ENCODE data around the gene GPC1.

GPC1 gene

DNA sequence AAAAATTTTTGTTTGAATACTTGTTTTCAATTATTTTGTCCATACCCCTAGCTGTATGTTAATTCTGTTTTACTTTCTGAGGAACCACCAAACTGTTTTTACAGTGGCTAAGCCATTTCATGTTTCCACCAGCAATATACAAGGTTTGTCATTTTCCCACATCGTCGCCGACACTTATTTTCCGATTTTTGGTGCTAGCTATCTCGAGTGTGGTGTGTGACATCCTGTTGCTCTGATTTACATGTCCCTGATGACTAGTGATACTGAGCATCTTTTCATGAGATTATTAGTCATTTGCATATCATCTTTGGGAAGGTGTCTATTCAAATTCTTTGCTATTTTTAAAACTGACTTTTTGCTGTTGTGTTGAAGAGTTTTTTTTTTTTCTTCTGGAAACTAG is 7.2 kb upstream of the GPC1 start:
- intact Hi-C loops (cut with DNase I), result no loop called here
- DNase-seq, result no peak

DNA sequence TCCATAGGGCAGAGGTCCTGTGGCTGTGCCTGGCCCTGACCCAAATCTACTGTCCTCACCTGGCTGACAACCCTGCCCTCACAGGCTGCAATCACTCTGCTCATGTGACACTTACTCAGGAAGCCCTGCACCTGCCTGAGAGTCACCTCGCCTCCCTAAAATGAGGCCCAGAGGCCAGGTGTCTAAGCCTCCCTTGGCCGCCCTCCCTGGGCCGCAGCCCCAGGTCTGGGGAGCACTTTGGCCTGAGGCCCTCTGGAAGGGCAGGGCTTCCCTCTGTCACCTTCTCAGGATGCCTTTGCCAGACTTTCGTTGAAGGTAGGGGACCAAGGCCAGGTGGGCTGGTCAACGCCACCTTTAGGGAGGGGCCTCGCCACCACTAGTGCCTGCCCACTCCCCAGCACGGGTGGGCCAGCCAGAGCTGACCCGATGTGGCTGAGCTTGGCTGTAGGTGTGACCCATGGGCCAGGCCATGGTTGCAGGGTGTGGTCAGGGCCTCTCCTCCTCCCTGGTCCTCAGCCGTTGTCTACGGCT is 6.1 kb upstream of the GPC1 start:
- DNase-seq, result peak in 5 of 10 donors; percentile 4 to 65 (median 25)

DNA sequence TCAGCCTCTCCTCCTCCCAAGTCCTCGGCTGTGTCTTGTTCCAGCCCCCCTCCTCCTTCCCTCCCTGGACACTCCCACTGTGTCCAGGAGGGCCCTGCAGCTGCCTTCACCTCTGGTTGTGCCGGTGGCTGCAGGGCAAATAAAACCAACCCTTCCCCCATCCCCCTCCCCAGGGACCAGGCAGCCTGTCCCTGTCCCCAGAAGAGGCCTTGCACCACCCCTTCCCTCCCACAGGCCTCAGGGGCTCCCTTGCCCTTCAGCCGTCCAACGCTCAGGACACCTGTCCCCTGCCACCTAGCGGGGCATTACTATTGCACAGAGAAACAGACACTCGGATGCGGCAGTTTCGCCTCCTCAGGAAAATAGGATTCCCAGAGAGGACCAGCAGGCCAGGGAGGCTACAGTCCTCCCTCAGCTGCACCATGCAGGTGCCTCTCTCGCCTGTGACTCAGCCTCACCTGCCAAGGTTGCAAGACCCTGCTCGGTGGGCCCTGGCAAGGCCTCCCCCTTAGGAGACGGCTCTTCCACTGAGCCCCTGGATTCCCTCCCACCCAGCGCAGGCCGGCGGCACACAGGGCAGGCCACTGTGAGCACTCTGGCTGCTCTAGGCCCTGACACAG is 5.5 kb upstream of the GPC1 start:
- DNase-seq, result peak in 5 of 10 donors; percentile 2 to 65 (median 35)
- intact Hi-C loops (cut with DNase I), result no loop called here

More for the DNA sequence above, 6.1 kb upstream of the GPC1 start:
- intact Hi-C loops (cut with DNase I), result no loop called here

DNA sequence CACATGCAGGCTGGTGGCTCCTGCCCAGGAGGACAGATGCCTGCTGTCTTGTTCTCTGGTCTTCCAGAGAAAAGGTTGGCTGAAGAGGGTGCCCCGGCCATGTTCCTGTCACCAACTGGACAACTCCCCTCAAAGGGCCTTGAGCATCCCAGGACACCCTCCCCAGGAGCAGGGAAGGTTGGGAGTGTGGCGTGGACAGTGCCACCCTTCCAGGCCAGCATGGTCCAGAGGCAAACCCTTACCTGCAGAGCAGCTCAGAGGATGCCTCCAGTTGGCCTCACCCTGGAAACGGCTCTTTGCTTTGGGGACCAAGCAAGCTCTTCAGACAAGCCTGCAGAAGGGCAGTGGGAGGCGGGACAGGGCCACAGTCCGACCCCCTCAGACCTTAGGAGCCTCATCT is 4.9 kb upstream of the GPC1 start:
- DNase-seq, result peak in 4 of 10 donors; percentile 7 to 59 (median 26)
- intact Hi-C loops (cut with DNase I), result no loop called here

DNA sequence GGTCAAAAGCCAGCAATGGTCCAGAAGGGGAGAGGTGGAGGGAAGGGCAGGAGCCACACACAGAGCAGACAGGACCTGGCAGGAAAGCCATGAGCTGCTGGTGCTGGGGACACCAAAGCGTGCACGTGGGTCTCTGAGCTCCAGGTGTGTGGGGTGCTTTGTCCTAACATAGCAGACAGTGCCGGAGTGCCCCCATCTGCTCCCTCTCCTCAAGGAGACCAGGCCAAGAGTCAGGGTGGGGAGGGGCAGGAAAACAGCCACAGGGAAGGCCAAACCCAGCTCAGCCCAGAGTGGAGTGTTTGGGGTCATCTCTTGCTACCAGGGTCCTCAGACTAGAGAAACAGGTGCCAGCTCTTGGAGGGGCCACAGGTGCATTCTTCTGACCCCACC is 4.2 kb upstream of the GPC1 start:
- intact Hi-C loops (cut with DNase I), result no loop called here
- peak in 6 of 10 donors; percentile 3 to 66 (median 29) for DNase-seq

DNA sequence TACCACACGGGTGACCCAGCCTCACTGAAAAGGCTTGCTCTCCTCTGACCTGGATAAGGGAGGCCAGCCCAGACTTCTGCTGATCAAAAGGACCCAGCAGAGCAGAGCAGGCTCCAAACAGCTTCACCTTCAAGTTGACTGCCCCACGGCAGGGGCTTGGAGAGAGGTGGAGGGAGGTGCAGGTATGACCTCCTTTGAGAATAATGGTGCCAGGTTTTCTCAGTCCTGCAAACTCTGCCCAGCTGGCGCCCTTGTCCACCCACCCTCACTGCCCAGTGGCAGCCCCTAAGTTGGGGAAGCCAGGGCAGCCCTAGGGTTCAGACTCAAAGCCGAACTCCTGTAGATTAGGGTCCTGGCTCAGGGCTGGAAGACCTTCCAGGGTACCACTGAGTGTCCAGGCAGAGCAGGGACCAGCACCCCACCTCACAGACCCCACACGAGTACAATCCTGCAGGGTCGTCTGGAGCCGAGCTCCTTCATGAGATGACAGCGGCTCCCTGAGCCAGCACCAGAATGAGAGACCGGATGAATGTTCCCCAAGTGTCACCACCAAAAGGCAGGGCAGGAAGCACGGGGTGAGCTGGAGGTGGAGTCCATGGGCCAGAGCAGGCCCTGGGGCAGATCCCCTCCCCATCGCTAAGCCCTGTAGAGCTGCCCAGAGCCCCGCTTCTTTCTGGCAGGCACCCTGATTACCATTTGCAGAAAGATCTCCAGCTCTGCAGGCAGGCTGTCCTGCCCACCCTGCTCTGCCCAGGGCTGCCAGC is 3.6 kb upstream of the GPC1 start:
- intact Hi-C loops (cut with DNase I), result no loop called here

DNA sequence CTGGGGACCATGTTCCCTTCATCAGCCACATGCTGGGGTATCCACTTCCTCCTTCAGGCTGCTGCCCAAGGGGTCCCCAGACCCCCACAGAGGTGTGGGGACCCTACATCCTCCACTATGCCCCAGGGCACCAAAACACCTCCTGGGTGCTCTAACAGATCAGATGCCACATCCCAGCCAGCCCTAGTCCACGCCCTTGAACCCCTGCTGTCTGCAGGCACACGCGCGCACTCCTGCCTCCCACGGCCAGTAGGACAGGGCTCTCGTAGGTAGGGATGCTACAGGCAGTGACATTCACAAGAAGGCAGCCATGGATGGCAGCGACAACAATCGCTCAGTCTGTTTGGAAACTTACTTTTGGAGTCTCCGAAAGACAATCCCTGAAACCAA is 3.0 kb upstream of the GPC1 start:
- intact Hi-C loops (cut with DNase I), result no loop called here
- DNase-seq, result peak in 5 of 10 donors; percentile 1 to 59 (median 21)

More for the DNA sequence above, 3.6 kb upstream of the GPC1 start:
- peak in 7 of 10 donors; percentile 5 to 70 (median 9) for DNase-seq

DNA sequence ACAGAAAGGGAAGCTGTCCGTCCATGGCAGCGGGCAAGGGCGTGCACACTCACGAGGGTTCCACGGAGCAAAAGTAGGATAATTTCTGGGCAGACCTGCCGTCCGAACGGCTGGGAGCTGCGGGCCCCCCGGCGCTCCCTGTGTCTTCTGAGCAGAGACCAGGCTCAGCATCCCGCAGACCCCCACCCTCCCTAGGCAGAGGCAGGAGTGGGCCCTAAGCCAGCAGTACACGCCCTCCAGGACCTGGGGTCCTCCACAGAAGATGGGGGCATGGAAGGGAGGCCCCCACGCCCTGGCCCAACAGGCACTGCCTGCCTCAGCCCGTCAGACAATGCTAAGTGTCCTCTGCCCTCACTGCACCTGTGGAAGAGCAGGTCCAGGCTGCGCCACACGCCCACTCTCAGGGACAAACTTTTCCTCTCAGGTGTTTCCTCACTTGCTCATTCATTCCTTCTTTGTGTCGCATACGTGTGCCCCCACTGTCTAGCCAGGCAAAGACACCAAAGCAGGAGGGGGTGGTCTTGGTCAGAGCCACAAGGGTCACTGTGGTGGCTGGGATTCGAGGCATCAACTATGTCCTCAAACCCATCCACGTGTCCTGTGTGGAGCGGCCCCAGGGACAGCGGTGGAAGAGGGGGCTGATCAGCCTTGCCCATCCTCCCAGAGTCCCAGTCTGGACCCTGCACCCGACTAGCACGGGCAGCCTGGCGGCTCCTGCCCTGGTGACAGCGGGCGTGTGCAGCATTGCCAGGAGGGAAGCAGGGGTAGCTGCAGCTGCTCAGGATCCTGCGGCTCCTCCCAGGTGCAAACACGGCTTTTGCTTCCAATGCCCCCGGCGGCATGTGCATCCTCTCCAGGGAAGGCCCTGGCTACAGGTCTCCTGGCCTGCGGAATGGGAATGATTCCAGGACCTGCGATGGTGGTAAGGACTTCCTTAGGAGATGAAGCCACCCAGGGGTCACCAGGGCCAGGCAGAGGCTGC is 2.4 kb upstream of the GPC1 start:
- intact Hi-C loops (cut with DNase I), result no loop called here
- peak in 7 of 10 donors; percentile 9 to 83 (median 19) for DNase-seq

DNA sequence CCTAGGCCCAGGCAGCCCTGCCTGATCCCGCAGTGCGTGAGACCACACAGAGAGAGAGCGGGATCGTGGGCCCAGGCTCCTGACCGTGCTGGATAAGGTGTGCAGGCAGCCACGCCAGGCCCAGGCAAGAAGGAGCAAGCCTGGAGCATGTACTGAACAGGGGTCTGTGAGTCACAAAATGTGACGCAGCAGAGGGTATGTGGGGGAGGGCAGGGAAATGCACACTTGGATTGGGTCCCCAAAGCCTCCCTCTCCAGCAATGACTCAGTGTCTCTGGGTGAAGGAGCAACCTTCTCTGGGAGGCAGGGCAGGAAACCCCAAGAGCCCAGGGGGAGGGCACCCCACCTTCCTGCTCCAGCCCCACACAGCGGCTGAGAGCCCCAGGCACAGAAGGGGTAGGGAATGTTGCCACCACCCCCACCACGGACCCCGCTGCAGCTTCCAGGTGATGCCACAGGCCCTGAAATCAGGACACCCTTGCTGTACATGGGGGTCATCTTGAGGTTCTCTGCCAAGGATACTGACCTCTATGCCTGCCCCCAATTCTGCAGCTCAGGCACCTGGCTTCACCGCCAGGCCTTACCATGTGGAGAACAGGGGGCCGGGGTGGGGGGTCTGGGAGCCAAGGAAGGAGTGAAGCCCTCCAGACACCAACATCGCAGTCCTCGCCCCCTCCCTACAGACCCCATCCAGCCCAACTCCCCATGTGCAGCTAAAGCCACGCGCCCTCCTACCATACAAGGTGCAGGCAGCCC is 1.3 kb upstream of the GPC1 start:
- DNase-seq, result peak in 6 of 10 donors; percentile 9 to 91 (median 60)
- intact Hi-C loops (cut with DNase I), result no loop called here

DNA sequence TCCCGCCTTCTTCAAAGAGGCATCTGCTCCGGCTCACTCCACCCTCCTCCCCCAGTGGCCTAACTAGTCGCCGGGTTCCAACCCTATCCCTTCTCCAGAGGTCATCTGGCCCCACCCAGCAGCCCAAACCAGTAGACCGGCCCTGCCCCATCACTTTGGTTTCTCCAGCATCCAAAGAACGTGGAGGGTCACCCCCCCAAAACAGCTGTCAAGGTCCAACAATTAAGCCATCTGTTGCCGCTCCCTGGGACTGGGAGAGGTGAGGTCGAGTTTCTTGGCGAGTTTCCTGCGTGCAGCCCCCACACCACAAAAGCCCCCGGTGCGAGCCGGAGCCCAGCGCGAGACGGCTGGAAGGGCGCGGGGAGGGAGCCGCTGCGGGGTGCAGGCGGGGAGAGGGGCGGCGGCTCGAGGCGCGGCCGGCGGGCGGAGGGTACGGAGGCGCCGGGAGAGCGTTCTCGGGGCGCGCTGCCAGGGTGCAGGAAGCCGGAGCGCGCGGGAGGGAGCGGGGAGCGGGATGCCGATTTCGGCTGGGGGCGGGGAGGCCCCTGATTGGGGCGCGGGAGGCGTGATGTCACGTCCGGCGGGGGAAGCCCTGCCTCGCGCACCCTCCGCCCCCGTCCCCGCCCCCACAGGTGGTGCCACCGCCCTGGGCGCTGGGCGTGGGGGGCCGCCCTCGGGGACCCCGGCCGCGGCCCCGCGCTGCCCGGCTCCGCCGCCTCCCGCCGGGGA is 571 bp upstream of the GPC1 start:
- peak; percentile 84 to 98 (median 90) for DNase-seq
- intact Hi-C loops (cut with DNase I), result loop anchor here (5.0 kb wide), 1 partner anchor 283 kb away; no protein-coding TSS in a partner anchor

DNA sequence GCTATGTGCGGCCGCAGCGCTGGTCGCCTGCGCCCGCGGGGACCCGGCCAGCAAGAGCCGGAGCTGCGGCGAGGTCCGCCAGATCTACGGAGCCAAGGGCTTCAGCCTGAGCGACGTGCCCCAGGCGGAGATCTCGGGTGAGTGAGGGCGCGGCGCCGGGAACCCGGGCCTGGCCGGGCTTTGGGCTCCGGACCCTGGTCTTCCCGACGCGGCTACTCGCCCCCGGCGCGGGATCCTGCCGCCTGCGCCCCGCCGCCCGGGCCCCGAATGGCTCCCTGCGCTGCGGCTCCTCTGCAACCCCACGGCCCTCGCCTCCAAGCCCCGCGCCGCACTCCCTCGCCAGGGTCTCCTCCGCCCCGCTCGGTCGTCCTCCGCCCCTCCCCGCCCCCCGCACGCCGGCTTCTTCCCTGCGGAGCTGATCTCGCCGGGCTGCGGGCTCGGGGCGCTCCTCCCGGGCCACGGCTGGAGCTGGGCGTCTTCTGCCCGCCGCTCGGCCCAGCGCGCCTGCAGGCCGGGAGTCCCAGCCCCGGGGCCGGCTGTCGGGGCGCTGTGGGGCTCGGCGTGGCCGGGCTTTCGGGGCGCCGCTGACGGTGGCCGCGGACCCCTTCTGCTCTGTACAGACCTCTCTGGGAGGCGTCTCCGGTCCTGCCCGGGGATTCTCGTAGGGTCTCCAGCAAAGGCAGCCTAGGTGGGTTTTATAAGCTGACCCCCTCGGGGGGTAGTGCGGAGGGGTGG is 652 bp downstream of the GPC1 start:
- intact Hi-C loops (cut with DNase I), result loop anchor here (5.0 kb wide), 1 partner anchor 284 kb away; no protein-coding TSS in a partner anchor
- peak in 5 of 10 donors; percentile 13 to 88 (median 75) for DNase-seq

DNA sequence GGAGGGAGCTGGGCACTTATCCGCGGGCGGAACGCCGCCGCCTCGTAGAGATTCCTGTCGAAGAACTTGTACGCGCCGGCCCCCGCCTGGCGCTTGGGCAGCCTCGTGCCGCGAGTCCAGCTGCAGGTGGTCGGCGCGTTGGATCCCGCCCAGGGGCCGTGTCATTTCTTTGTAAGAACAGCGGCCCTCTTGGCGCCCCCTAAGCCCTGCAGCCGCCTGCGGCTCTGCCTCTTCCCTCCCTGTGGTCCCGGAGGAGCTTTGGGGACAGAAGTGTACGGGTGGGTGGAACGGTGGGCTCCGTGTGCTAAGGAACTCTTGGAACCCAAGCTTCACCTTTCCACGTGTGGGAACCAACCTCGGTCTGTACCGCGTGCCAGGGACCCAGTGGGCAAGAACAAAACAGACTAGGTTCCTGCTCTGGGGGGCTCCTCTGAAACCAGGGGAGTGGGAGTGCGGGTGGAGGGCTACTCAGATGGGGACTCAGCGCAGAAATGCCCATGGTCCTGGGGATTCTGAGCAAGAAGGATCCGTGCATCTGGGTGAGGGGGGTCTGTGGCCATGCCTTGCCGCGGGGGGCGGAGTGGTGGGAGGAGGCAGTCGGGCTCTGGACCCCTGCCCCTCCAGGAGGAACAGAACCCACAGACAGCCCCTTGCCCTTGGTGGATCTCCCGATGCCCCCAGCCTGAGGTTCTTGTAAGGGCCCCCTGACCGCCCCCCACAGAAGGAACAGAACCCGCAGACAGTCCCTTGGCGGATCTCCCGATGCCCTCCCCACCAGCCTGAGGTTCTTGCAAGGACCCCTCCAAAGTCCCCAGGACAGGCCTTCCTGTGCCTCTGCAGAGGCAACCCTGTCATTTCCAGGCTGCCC is 1.5 kb downstream of the GPC1 start:
- DNase-seq, result peak in 4 of 10 donors; percentile 31 to 86 (median 56)
- intact Hi-C loops (cut with DNase I), result loop anchor here (5.0 kb wide), 1 partner anchor 285 kb away; no protein-coding TSS in a partner anchor

DNA sequence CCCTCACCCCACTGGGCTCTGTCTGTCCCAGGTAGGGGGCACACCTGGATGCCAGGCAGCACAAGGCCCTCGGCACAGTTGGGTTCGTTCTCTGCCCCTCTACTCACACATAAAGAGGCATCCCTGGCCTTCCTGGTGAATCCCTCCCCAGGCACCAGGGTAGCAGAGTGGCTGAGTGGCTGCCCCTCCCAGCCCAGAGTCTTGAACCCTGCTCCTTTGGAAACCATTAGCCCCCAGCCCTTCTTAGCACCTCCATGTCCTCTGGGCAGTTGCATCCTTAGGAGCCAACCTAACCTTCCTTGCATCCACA is 2.0 kb downstream of the GPC1 start:
- peak in 5 of 10 donors; percentile 6 to 81 (median 27) for DNase-seq
- intact Hi-C loops (cut with DNase I), result loop anchor here (5.0 kb wide), 1 partner anchor 285 kb away; no protein-coding TSS in a partner anchor

DNA sequence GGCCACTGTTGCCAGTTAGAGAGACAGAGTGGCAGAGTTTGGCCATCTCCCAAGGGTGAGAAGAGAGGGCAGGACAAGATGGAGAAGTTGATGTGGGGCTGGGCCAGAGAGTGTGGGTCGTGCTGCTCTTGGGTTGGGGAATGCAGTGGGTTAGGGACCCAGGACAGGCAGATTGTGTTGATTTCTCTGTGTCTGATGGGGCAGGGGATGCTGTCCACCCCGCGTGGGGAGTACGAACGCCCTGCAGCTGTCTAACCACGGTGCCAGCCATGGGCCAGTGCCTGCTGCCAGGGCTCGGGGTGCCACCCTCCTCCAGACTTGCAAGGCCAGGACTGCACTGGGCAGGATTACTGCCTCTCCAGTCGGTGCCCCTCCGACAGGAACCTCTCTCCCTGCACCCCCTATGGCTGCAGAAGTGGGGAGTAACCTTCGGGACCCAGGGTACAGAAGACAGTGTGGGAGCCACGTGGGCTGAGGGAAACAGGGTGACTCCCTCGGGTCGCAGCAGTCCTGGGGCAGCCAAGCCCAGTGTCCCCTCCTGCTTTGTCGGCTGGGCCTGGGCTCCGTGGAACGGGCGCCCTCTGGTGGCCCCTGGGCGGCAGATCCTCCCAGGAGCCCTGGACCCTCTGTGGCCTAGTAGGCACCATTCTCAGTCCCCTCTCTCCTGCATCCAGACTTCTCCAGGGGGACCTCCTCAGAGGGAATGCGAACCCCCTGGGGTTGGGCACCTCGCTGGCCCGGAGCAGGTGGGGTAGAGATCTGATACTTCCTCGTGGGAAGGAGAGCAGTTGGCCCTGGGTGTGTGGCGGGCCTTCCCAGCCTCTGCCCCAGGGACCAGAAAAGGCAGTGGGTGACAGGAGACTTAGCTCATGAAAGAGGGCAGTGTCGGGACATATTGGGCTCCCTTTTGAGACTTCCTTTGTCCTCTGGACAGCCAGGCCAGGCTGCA is 2.7 kb downstream of the GPC1 start:
- DNase-seq, result peak; percentile 73 to 98 (median 82)
- intact Hi-C loops (cut with DNase I), result loop anchor here (1.0 to 5.0 kb wide), 2 partner anchors 205 to 286 kb away; no protein-coding TSS in a partner anchor

DNA sequence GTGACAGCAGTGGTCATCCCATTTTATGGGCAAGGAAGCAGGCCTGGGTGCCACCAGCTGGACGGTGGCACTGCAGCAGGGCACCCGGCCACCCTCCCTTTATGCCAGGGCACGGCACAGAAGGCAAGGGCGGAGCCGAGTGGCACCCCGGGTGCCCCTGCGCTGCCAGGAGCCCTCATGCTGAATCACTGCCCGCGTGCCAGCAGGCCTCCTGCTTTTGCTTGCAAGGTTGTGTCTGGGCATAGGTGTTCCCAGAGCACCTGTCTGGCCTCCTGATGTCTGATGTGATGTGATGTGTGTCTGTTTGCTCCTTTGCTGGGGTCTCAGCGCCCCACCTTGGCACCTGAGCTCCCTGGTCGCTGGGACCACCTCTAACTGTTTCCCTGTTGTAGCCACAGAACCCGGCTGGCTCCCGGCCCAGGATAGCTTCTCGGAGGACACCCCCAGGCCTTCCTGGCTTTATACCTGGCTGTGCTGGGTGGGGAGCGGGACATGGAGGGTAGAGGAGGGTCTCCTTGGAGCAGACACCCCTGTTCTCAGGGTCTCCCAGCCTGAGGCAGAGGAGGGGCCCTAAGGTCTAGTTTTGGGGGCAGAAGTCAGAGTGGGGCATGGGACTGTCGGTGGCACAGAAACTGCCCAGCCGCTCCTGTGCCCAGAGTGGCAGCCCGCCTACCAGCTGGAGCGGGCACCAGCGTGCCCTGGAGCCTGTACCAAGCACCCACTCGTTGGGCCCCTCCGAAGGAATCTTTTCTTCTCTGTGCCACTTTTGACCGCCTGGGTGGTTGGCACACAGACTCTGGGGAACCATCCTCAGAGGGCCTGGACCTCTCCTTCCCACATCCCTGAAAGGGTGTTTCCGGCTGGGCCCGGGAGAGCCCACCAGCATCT is 3.6 kb downstream of the GPC1 start:
- intact Hi-C loops (cut with DNase I), result loop anchor here (1.0 to 5.0 kb wide), 2 partner anchors 206 to 287 kb away; no protein-coding TSS in a partner anchor
- DNase-seq, result peak in 5 of 10 donors; percentile 8 to 84 (median 66)
